ENCODE measurements around the gene EMCN.

The EMCN gene

DNA sequence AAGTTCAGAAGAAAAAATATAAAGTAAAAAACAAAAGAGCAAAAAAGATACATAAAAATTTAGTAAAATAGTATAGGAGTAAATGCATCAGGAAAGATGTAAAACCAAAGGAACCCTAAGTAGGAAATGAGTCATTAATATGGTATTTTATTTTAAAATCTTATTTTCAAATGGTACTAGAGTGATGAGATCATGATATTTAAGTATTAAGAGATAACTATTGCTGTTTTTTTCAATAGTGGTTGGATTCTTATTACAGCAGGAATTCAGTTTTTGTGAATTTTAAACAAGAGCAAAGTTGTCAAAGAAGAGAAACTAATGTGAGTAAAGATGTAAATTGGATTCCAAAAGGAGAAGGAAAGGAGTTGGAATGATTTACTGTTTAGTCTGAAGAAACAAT is 20.0 kb downstream of the EMCN start:
- FAIRE-seq (no peak), DNase-seq (ENCODE audit: insufficient read length, low spot score) (no peak)
- TF ChIP-seq SPI1 (IDR thresholded peaks at IDR 0.05; ENCODE audit: low read depth, low read length) (no peak), PAX5 (IDR thresholded peaks at IDR 0.05; ENCODE audit: insufficient read depth, low read length, severe bottlenecking) (no peak), POLR2AphosphoS5 (IDR thresholded peaks at IDR 0.05; ENCODE audit: low read depth, low read length) (no peak), TAF1 (IDR thresholded peaks at IDR 0.05; ENCODE audit: low read depth, low read length) (no peak)

DNA sequence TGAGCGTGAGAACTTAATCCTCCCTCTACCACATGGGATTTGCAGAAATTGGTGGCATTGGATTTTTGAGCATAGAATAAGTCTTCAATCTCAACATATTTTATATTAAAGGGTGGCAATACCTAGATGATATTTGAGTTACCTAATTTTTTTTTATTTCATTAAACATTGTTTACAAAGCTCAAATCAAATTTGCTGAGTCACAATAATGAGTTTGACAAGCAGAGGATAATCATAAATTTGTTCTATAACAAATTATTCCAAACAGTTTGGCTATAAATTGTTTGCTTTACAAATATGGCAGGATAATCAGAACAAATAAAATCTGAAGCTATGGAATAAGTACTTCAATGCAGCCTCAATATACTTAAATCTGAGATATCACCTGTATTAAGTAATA is 22.7 kb downstream of the EMCN start:
- FAIRE-seq (no peak), DNase-seq (ENCODE audit: insufficient read length, low spot score) (no peak)
- TF ChIP-seq TAF1 (IDR thresholded peaks at IDR 0.05; ENCODE audit: low read depth, low read length): no peak
- TF ChIP-seq POLR2AphosphoS5 (IDR thresholded peaks at IDR 0.05; ENCODE audit: low read depth, low read length): no peak
- no peak for TF ChIP-seq SPI1 (IDR thresholded peaks at IDR 0.05; ENCODE audit: low read depth, low read length)
- TF ChIP-seq PAX5 (IDR thresholded peaks at IDR 0.05; ENCODE audit: insufficient read depth, low read length, severe bottlenecking): no peak
- no peak for TF ChIP-seq POLR2A (IDR thresholded peaks at IDR 0.05; ENCODE audit: low read depth, low read length)
- no peak for TF ChIP-seq POU2F2 (IDR thresholded peaks at IDR 0.05; ENCODE audit: low read depth, low read length)

DNA sequence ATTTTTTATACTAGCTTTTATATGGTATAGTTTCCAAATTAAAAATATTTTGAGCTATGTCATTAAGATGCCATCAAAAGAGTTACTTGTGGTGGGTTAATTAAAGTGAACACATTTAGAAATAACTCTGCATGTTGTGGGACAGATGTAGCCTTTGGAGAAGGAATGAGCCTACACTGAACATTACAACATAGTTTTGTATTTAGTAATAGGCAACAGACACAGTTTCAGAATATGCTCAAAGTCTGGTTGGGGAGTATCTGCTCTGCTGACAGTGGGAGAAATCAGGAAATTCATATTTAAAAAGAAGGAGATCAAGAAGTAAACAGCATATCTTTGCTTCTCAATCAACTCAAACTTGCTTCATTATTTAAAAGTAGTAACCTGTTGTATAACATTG is 23.7 kb downstream of the EMCN start:
- TF ChIP-seq POU2F2 (IDR thresholded peaks at IDR 0.05; ENCODE audit: low read depth, low read length) (no peak), POLR2AphosphoS5 (IDR thresholded peaks at IDR 0.05; ENCODE audit: low read depth, low read length) (no peak), PAX5 (IDR thresholded peaks at IDR 0.05; ENCODE audit: insufficient read depth, low read length, severe bottlenecking) (no peak), POLR2A (IDR thresholded peaks at IDR 0.05; ENCODE audit: low read depth, low read length) (no peak), SPI1 (IDR thresholded peaks at IDR 0.05; ENCODE audit: low read depth, low read length) (no peak), TAF1 (IDR thresholded peaks at IDR 0.05; ENCODE audit: low read depth, low read length) (no peak)
- FAIRE-seq (no peak), DNase-seq (ENCODE audit: insufficient read length, low spot score) (no peak)

DNA sequence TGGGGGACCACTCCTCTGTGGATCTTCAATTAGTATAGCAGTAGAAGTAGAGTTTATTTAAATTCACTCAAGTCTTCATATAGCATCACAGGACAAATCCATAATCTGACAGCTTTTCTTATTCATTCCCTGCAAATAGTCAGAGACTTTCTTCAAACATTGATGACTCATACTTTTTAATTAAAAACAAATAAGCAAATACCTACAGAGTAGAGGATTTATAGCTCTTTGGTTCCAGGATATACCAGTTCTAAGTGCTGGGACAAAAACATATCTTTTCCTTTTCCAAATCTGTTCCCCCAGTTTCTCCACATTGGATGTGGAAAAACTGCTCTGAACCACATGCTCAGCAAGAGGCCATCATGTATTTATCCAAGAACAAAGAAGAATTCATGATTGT is 24.1 kb downstream of the EMCN start:
- no peak for FAIRE-seq
- no peak for DNase-seq (ENCODE audit: insufficient read length, low spot score)
- TF ChIP-seq POLR2AphosphoS5 (IDR thresholded peaks at IDR 0.05; ENCODE audit: low read depth, low read length) (no peak), POLR2A (IDR thresholded peaks at IDR 0.05; ENCODE audit: low read depth, low read length) (no peak), TAF1 (IDR thresholded peaks at IDR 0.05; ENCODE audit: low read depth, low read length) (no peak), POU2F2 (IDR thresholded peaks at IDR 0.05; ENCODE audit: low read depth, low read length) (no peak), SPI1 (IDR thresholded peaks at IDR 0.05; ENCODE audit: low read depth, low read length) (no peak), PAX5 (IDR thresholded peaks at IDR 0.05; ENCODE audit: insufficient read depth, low read length, severe bottlenecking) (no peak)

- no peak for FAIRE-seq
- no peak for DNase-seq (ENCODE audit: insufficient read length, low spot score)
- no peak for TF ChIP-seq POU2F2 (IDR thresholded peaks at IDR 0.05; ENCODE audit: low read depth, low read length)
- TF ChIP-seq POLR2A (IDR thresholded peaks at IDR 0.05; ENCODE audit: low read depth, low read length): no peak
- no peak for TF ChIP-seq TAF1 (IDR thresholded peaks at IDR 0.05; ENCODE audit: low read depth, low read length)
- TF ChIP-seq POLR2AphosphoS5 (IDR thresholded peaks at IDR 0.05; ENCODE audit: low read depth, low read length): no peak
- no peak for TF ChIP-seq SPI1 (IDR thresholded peaks at IDR 0.05; ENCODE audit: low read depth, low read length)
- TF ChIP-seq PAX5 (IDR thresholded peaks at IDR 0.05; ENCODE audit: insufficient read depth, low read length, severe bottlenecking): no peak
Measured at GRCh38 chr4:100492129-100492528, 25.7 kb downstream of the EMCN start.

DNA sequence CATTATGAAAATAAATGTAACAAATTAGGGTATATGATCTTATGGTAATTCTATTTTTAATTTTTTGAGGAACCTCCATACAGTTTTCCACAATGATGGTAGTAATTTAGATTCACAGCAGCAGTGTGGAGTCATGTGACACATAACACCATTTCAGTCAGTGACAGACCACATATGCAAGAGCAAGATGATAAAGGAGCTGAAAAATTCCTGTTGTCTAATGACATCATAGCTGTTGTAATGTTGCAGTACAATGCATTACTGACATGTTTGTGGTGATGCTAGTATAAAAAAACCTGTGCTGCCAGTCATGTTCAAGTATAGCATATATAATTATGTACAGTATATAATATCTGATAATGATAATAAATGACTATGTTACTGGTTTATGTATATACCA is 28.5 kb downstream of the EMCN start:
- DNase-seq (ENCODE audit: insufficient read length, low spot score) (no peak), FAIRE-seq (no peak)
- no peak for TF ChIP-seq POLR2AphosphoS5 (IDR thresholded peaks at IDR 0.05; ENCODE audit: low read depth, low read length)
- TF ChIP-seq POU2F2 (IDR thresholded peaks at IDR 0.05; ENCODE audit: low read depth, low read length): no peak
- no peak for TF ChIP-seq TAF1 (IDR thresholded peaks at IDR 0.05; ENCODE audit: low read depth, low read length)
- no peak for TF ChIP-seq SPI1 (IDR thresholded peaks at IDR 0.05; ENCODE audit: low read depth, low read length)
- no peak for TF ChIP-seq POLR2A (IDR thresholded peaks at IDR 0.05; ENCODE audit: low read depth, low read length)
- no peak for TF ChIP-seq PAX5 (IDR thresholded peaks at IDR 0.05; ENCODE audit: insufficient read depth, low read length, severe bottlenecking)

DNA sequence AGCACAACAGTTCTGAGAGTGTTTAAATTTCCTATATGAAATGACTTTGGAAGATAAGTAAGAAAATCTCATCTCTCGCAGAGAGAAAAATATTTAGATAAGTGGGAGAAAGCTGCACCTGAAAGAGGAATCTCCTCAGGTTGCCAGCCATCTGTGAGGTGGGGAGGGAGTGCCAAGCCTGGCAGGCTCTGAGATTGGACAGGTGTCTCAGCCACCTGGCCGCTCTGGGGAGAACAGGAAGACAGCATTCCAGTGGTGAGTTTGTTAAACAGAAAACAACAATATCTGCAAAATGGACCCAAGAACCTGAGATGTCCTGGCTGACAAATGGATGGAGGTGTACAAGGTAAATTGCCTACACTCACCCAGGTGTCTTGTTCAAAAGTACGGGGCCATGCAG is 31.3 kb downstream of the EMCN start:
- no peak for TF ChIP-seq POLR2A (IDR thresholded peaks at IDR 0.05; ENCODE audit: low read depth, low read length)
- TF ChIP-seq POLR2AphosphoS5 (IDR thresholded peaks at IDR 0.05; ENCODE audit: low read depth, low read length): no peak
- no peak for TF ChIP-seq SPI1 (IDR thresholded peaks at IDR 0.05; ENCODE audit: low read depth, low read length)
- DNase-seq (ENCODE audit: insufficient read length, low spot score): no peak
- no peak for FAIRE-seq

DNA sequence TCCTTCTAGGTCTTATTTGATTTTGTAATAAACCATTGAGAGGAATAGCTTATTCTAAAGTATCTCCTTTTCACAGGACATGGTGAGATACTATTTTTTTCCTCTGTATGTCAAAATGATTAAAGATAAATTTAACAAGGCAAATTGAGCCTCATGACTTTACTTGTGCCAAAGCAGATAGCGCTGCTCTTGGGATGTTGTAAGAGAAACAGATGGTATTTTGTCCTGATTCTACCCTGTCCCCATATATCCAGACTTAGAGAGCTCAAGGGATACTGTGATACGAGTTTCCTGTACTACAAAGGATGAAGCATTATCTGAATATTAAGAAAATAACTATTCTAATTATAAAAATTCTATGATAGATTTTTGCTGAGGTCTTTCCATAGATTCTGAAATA is 34.0 kb downstream of the EMCN start:
- FAIRE-seq (no peak), DNase-seq (ENCODE audit: insufficient read length, low spot score) (no peak)
- TF ChIP-seq TAF1 (IDR thresholded peaks at IDR 0.05; ENCODE audit: low read depth, low read length): no peak
- TF ChIP-seq POU2F2 (IDR thresholded peaks at IDR 0.05; ENCODE audit: low read depth, low read length): no peak
- TF ChIP-seq PAX5 (IDR thresholded peaks at IDR 0.05; ENCODE audit: insufficient read depth, low read length, severe bottlenecking): no peak
- TF ChIP-seq POLR2AphosphoS5 (IDR thresholded peaks at IDR 0.05; ENCODE audit: low read depth, low read length): no peak
- TF ChIP-seq SPI1 (IDR thresholded peaks at IDR 0.05; ENCODE audit: low read depth, low read length): no peak
- no peak for TF ChIP-seq POLR2A (IDR thresholded peaks at IDR 0.05; ENCODE audit: low read depth, low read length)

DNA sequence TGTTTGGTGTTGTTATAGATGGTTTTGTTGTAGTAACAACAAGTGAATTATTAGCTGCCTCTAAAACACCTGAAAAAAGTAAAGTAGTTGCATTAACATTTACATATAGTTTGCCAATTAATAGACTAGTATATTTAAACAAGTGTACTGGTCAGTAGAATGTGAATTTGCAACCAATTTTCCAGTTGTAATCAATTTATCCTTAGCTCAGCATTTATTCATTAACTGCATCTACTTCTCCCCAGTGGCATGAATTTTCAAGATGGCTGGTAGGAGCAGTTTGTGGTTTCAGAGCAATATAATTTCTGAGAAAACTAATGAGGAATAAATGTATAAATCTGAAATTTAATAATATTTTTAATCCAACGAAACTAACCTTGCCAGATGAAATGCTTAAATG is 37.9 kb downstream of the EMCN start:
- no peak for FAIRE-seq
- no peak for DNase-seq (ENCODE audit: insufficient read length, low spot score)
- TF ChIP-seq POLR2AphosphoS5 (IDR thresholded peaks at IDR 0.05; ENCODE audit: low read depth, low read length) (no peak), TAF1 (IDR thresholded peaks at IDR 0.05; ENCODE audit: low read depth, low read length) (no peak), PAX5 (IDR thresholded peaks at IDR 0.05; ENCODE audit: insufficient read depth, low read length, severe bottlenecking) (no peak), SPI1 (IDR thresholded peaks at IDR 0.05; ENCODE audit: low read depth, low read length) (no peak), POLR2A (IDR thresholded peaks at IDR 0.05; ENCODE audit: low read depth, low read length) (no peak), POU2F2 (IDR thresholded peaks at IDR 0.05; ENCODE audit: low read depth, low read length) (no peak)

DNA sequence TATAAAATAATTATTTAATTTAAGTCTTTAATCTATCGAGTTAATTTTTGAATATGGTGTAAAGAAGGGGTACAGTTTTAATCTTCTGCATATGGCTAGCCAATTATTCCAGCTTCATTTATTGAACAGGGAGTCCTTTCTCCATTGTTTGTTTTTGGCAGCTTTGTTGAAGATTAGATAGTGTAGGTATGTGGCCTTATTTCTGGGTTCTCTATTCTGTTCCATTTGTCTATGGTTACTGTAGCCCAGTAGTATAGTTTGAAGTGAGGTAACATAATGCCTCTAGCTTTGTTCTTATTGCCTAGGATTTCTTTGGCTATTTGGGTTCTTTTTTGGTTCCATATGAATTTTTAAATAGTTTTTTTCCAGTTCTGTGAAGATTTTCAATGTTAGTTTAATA is 48.3 kb downstream of the EMCN start:
- DNase-seq (ENCODE audit: insufficient read length, low spot score) (no peak), FAIRE-seq (no peak)

More for the DNA sequence above, 48.3 kb downstream of the EMCN start:
- TF ChIP-seq TAF1 (IDR thresholded peaks at IDR 0.05; ENCODE audit: low read depth, low read length): no peak
